ENCODE results near the gene NHLH1. TPM values are rescaled to one million over a fixed set of nuclear protein-coding genes. Genes with fewer than 3 reads are reported as not detected.

The NHLH1 gene
- total RNA-seq, 1 donor from 2014 or later = 0.96 TPM

- Mint-ChIP-seq H3K36me3 (ENCODE audit: insufficient read depth) (no peaks in the 10 kb centered on the region), H3K27ac (peak overlapping the region; percentile 75), H3K27me3 (no peaks in the 10 kb centered on the region), H3K4me3 (ENCODE audit: low read depth) (peak overlapping the region; percentile 8), H3K9me3 (ENCODE audit: low read depth) (no peaks in the 10 kb centered on the region), H3K4me1 (ENCODE audit: low read depth) (peaks cover 40% of the 10 kb centered on the region)
- DNase-seq (ENCODE audit: low spot score, unreplicated experiment) = no peak
- no peak for TF ChIP-seq CTCF (IDR thresholded peaks at IDR 0.05; ENCODE audit: unreplicated experiment)
These were observed 36.4 kb downstream of the NHLH1 start for GRCh38 chr1:160403244-160403643.

- no peak overlapping the region for H3K4me3 Mint-ChIP-seq (ENCODE audit: low read depth)
- no peak for TF ChIP-seq CTCF (IDR thresholded peaks at IDR 0.05; ENCODE audit: unreplicated experiment)
- no peaks in the 10 kb centered on the region for H3K36me3 Mint-ChIP-seq (ENCODE audit: insufficient read depth)
- H3K9me3 Mint-ChIP-seq (ENCODE audit: low read depth) = no peaks in the 10 kb centered on the region
- H3K27ac Mint-ChIP-seq = no peak overlapping the region
- DNase-seq (ENCODE audit: low spot score, unreplicated experiment) = no peak
- H3K27me3 Mint-ChIP-seq = no peaks in the 10 kb centered on the region
- H3K4me1 Mint-ChIP-seq (ENCODE audit: low read depth) = peaks cover 38% of the 10 kb centered on the region
These were observed 37.2 kb downstream of the NHLH1 start for GRCh38 chr1:160404094-160404493.

DNA sequence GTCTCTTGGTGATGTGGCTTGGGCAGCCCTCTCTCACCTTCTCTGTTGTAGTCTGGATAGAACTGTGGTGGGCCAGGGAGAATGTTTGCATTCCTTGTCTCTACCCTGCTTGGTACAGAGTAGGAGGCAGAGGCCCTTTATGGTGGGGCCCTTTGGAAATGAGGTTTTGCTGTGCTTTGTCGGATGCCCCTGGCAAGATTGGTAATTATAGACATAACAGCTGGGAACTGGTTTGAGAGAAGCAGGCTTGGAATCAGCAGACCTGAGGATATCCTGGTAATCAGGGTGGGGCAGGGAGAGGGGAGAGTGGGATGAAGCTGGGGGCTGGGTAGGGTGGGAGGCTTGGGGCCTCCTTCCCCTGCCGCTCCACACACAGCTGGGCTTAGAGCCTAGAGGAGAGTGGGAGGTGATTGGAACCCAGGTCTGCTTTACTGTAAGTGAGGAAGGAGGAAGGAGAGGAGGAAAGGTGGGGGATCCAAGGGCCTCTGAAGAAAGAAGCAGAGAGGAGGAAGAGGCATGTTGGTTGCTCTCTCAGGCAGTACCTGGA, 38.5 kb downstream of the NHLH1 start:
- no peak for TF ChIP-seq CTCF (IDR thresholded peaks at IDR 0.05; ENCODE audit: unreplicated experiment)
- H3K4me1 Mint-ChIP-seq (ENCODE audit: low read depth) = peaks cover 48% of the 10 kb centered on the region
- no peaks in the 10 kb centered on the region for H3K27me3 Mint-ChIP-seq
- DNase-seq (ENCODE audit: low spot score, unreplicated experiment) = no peak
- no peaks in the 10 kb centered on the region for H3K9me3 Mint-ChIP-seq (ENCODE audit: low read depth)
- no peaks in the 10 kb centered on the region for H3K36me3 Mint-ChIP-seq (ENCODE audit: insufficient read depth)
- H3K27ac Mint-ChIP-seq = peak overlapping the region; percentile 66
- H3K4me3 Mint-ChIP-seq (ENCODE audit: low read depth) = no peak overlapping the region

- DNase-seq (ENCODE audit: low spot score, unreplicated experiment) = no peak
- TF ChIP-seq CTCF (IDR thresholded peaks at IDR 0.05; ENCODE audit: unreplicated experiment) = no peak
- H3K27me3 Mint-ChIP-seq = no peaks in the 10 kb centered on the region
- no peak overlapping the region for H3K4me3 Mint-ChIP-seq (ENCODE audit: low read depth)
- H3K9me3 Mint-ChIP-seq (ENCODE audit: low read depth) = no peaks in the 10 kb centered on the region
- H3K27ac Mint-ChIP-seq = peak overlapping the region; percentile 33
- H3K4me1 Mint-ChIP-seq (ENCODE audit: low read depth) = peaks cover 52% of the 10 kb centered on the region
- H3K36me3 Mint-ChIP-seq (ENCODE audit: insufficient read depth) = no peaks in the 10 kb centered on the region
These were observed 39.5 kb downstream of the NHLH1 start for GRCh38 chr1:160406131-160406968.

- Mint-ChIP-seq H3K27me3 (no peaks in the 10 kb centered on the region), H3K27ac (peak overlapping the region; percentile 56), H3K9me3 (ENCODE audit: low read depth) (no peaks in the 10 kb centered on the region), H3K36me3 (ENCODE audit: insufficient read depth) (no peaks in the 10 kb centered on the region), H3K4me3 (ENCODE audit: low read depth) (no peak overlapping the region), H3K4me1 (ENCODE audit: low read depth) (peaks cover 41% of the 10 kb centered on the region)
- no peak for DNase-seq (ENCODE audit: low spot score, unreplicated experiment)
- TF ChIP-seq CTCF (IDR thresholded peaks at IDR 0.05; ENCODE audit: unreplicated experiment) = no peak
These were observed 41.2 kb downstream of the NHLH1 start for GRCh38 chr1:160407839-160408801.

Data from progenitor cell of endocrine pancreas (in vitro differentiated cells).